Limb (tissue), 2 donors: ENCODE results near the gene MYO16.

Experiments used
- DNase-seq, 2 donors: peaks; one replicate each; pipeline ENCODE4 v3.0.0-alpha.2; 2016; ENCODE audit errors: extremely low spot score in 2 of 2

The MYO16 gene

GRCh38 chr13:108629181-108629752 is at the start of gene MYO16:
MYO16 (plus strand) TSS chr13:108629611; CDS start chr13:108629845, 234 bp downstream.
- peak in 1 of 2 donors; percentile 30 for DNase-seq

GRCh38 chr13:108586826-108587225 is 42.6 kb upstream of the MYO16 start:
- DNase-seq, result no peak

GRCh38 chr13:108588516-108588915 is 40.9 kb upstream of the MYO16 start:
- no peak for DNase-seq

GRCh38 chr13:108594153-108594552 is 35.3 kb upstream of the MYO16 start:
- DNase-seq, result no peak

GRCh38 chr13:108595436-108596274 is 33.8 kb upstream of the MYO16 start:
- no peak for DNase-seq

- DNase-seq, result no peak
Observed at GRCh38 chr13:108597943-108598342, 31.5 kb upstream of the MYO16 start.

- no peak for DNase-seq
Observed at GRCh38 chr13:108606424-108606823, 23.0 kb upstream of the MYO16 start.

- DNase-seq, result peak in 1 of 2 donors; percentile 35
Observed at GRCh38 chr13:108609353-108609752, 20.1 kb upstream of the MYO16 start.

- DNase-seq, result no peak
Observed at GRCh38 chr13:108610507-108610906, 18.9 kb upstream of the MYO16 start.

GRCh38 chr13:108615241-108615640 is 14.2 kb upstream of the MYO16 start:
- DNase-seq, result no peak

- no peak for DNase-seq
Observed at GRCh38 chr13:108618233-108618632, 11.2 kb upstream of the MYO16 start.

GRCh38 chr13:108621462-108621861 is 7.9 kb upstream of the MYO16 start:
- DNase-seq, result no peak

GRCh38 chr13:108624108-108624507 is 5.3 kb upstream of the MYO16 start:
- DNase-seq, result no peak

GRCh38 chr13:108624979-108625378 is 4.4 kb upstream of the MYO16 start:
- no peak for DNase-seq

- no peak for DNase-seq
Observed at GRCh38 chr13:108629988-108630387, 577 bp downstream of the MYO16 start.

- DNase-seq, result no peak
Observed at GRCh38 chr13:108632649-108633167, 3.3 kb downstream of the MYO16 start.

GRCh38 chr13:108638901-108639300 is 9.5 kb downstream of the MYO16 start:
- DNase-seq, result no peak

- DNase-seq, result no peak
Observed at GRCh38 chr13:108643646-108644353, 14.4 kb downstream of the MYO16 start.

GRCh38 chr13:108645376-108645775 is 16.0 kb downstream of the MYO16 start:
- no peak for DNase-seq

- no peak for DNase-seq
Observed at GRCh38 chr13:108650271-108650670, 20.9 kb downstream of the MYO16 start.

- DNase-seq, result no peak
Observed at GRCh38 chr13:108656742-108657141, 27.3 kb downstream of the MYO16 start.

GRCh38 chr13:108657519-108657918 is 28.1 kb downstream of the MYO16 start:
- DNase-seq, result no peak
